IMR-90 (cell line): ENCODE results near the gene FYCO1.

ENCODE experiments used
- BHLHE40 ChIP-seq: fragments of 150-350 bp; IDR thresholded peaks from 2 replicates; pipeline ENCODE4 v1.6.1; 2016; ENCODE audit warnings: mild to moderate bottlenecking, low read depth, low read length
- CEBPB ChIP-seq: IDR thresholded peaks from 2 replicates; pipeline ENCODE4 v1.6.1; 2012; ENCODE audit warnings: low read depth, low read length, improper control_type of control experiment
- CHD1 ChIP-seq: IDR thresholded peaks from 2 replicates; pipeline ENCODE4 v1.6.1; 2012; ENCODE audit warnings: low read depth, low read length, improper control_type of control experiment
- CTCF ChIP-seq: conservative IDR thresholded peaks from 2 replicates; pipeline ENCODE4 v1.5.1; 2012; ENCODE audit warnings: mild to moderate bottlenecking, low read depth, low read length, improper control_type of control experiment
- ELK1 ChIP-seq: fragments of 150-350 bp; IDR thresholded peaks from 2 replicates; pipeline ENCODE4 v1.6.1; 2016; ENCODE audit warnings: low read depth, mild to moderate bottlenecking, low read length, moderate library complexity, borderline replicate concordance
- MAFK ChIP-seq: IDR thresholded peaks from 2 replicates; pipeline ENCODE4 v1.6.1; 2012; ENCODE audit warnings: low read depth, low read length, improper control_type of control experiment
- MXI1 ChIP-seq: IDR thresholded peaks from 2 replicates; pipeline ENCODE4 v1.6.1; 2012; ENCODE audit warnings: low read depth, mild to moderate bottlenecking, low read length, moderate library complexity, borderline replicate concordance
- NFE2L2 ChIP-seq: fragments of 150-350 bp; IDR thresholded peaks from 2 replicates; pipeline ENCODE4 v1.6.1; 2016; ENCODE audit warnings: low read depth, mild to moderate bottlenecking, low read length
- POLR2A ChIP-seq: IDR thresholded peaks from 2 replicates; pipeline ENCODE4 v1.6.1; 2012; ENCODE audit warnings: mild to moderate bottlenecking, low read depth, low read length
- RFX5 ChIP-seq: IDR thresholded peaks from 2 replicates; pipeline ENCODE4 v1.8.0; 2012; ENCODE audit warnings: low read depth, mild to moderate bottlenecking, low read length, moderate library complexity

- TF ChIP-seq CTCF (no peak), MXI1 (no peak), POLR2A (no peak), MAFK (no peak), CEBPB (no peak), NFE2L2 (no peak), RFX5 (no peak), CHD1 (no peak), ELK1 (no peak), BHLHE40 (no peak)
Measured at GRCh38 chr3:45993421-45994027, 2.1 kb downstream of the FYCO1 start.
